Measurements from ENCODE around the gene RPP14. TPM values are rescaled to one million over a fixed set of nuclear protein-coding genes. Genes with fewer than 3 reads are reported as not detected.

RPP14 gene
- total RNA-seq, 1 experiment from 2014 or later, result 22.4 TPM

GRCh38 chr3:58292866-58293265, 13.2 kb upstream of the RPP14 start:
- RAD21 ChIA-PET (ENCODE audit: low non-redundant PET in 1 of 2, low total read pairs in 2 of 2, uncharacterized antibody in 2 of 2, unreplicated experiment in 2 of 2), result no interaction called here
- no peak for TF ChIP-seq RAD21 (IDR thresholded peaks at IDR 0.05; ENCODE audit: low read depth)
- no peak for TF ChIP-seq CEBPB (IDR thresholded peaks at IDR 0.05; ENCODE audit: low read depth)
- TF ChIP-seq MAX (IDR thresholded peaks at IDR 0.05), result no peak
- no peak for TF ChIP-seq SIN3A (IDR thresholded peaks at IDR 0.05; ENCODE audit: low read depth)
- TF ChIP-seq POLR2A (IDR thresholded peaks at IDR 0.05; ENCODE audit: borderline replicate concordance, extremely low read depth, insufficient read depth, insufficient read length), result no peak
- H3K4me2 ChIP-seq (ENCODE audit: low read length), result no peak overlapping the region

GRCh38 chr3:58293516-58293915, 12.5 kb upstream of the RPP14 start:
- Histone ChIP-seq H3K4me3 (replicated peaks in 1 of 2; ENCODE audit: low read depth in 1 of 2, low read length in 2 of 2) (no peak overlapping the region), H4K20me1 (ENCODE audit: insufficient read depth) (no peaks in the 10 kb centered on the region), H3K27me3 (ENCODE audit: insufficient read depth, low read length) (no peaks in the 10 kb centered on the region), H3K27ac (ENCODE audit: low read depth, low read length) (no peak overlapping the region), H3K9me3 (ENCODE audit: control insufficient read depth in 1 of 2, insufficient read depth in 1 of 2, low read depth in 1 of 2, low read length in 2 of 2) (no peaks in the 10 kb centered on the region), H3K9me2 (ENCODE audit: insufficient read depth) (no peaks in the 10 kb centered on the region), H3K9ac (ENCODE audit: low read length) (no peak overlapping the region), H3K4me2 (ENCODE audit: low read length) (no peak overlapping the region), H2AFZ (ENCODE audit: low read depth, low read length, poor library complexity, severe bottlenecking) (no peak overlapping the region), H3K4me1 (ENCODE audit: control insufficient read depth in 1 of 2, insufficient read depth in 2 of 2, low read length in 2 of 2) (no peaks in the 10 kb centered on the region), H3K36me3 (ENCODE audit: control insufficient read depth in 1 of 2, insufficient read depth in 2 of 2, low read length in 2 of 2) (no peaks in the 10 kb centered on the region), H3K79me2 (ENCODE audit: insufficient read depth, low read length) (no peaks in the 10 kb centered on the region)
- TF ChIP-seq EZH2phosphoT487 (IDR thresholded peaks at IDR 0.05; ENCODE audit: borderline replicate concordance), result no peak
- TF ChIP-seq ZFX (IDR thresholded peaks at IDR 0.05), result no peak
- TF ChIP-seq MAX (IDR thresholded peaks at IDR 0.05), result no peak
- no peak for TF ChIP-seq ZBTB33 (IDR thresholded peaks at IDR 0.05; ENCODE audit: extremely low read depth, insufficient replicate concordance, low read length)
- TF ChIP-seq SRF (IDR thresholded peaks at IDR 0.05; ENCODE audit: low read depth), result no peak
- ChIA-PET CTCF (interaction anchor here (2.2 kb wide), 1 partner anchor 13 kb away, joined by 8 read pairs; the partner anchor contains the start of genes HTD2 and RPP14), POLR2A (no interaction called here), RAD21 (ENCODE audit: low non-redundant PET in 1 of 2, low total read pairs in 2 of 2, uncharacterized antibody in 2 of 2, unreplicated experiment in 2 of 2) (no interaction called here)
- no peak for DNase-seq (ENCODE audit: low read depth, low spot score)
- intact Hi-C loops (cut with micrococcal nuclease), result no loop called here
- ATAC-seq, result no peak
- no TSS peak for BruUV-seq (replicated peaks)

More at GRCh38 chr3:58292866-58293265, 13.2 kb upstream of the RPP14 start:
- no peak overlapping the region for H3K9ac ChIP-seq (ENCODE audit: low read length)
- H2AFZ ChIP-seq (ENCODE audit: low read depth, low read length, poor library complexity, severe bottlenecking), result no peak overlapping the region
- no peaks in the 10 kb centered on the region for H3K4me1 ChIP-seq (ENCODE audit: control insufficient read depth in 1 of 2, insufficient read depth in 2 of 2, low read length in 2 of 2)
- no peaks in the 10 kb centered on the region for H3K36me3 ChIP-seq (ENCODE audit: control insufficient read depth in 1 of 2, insufficient read depth in 2 of 2, low read length in 2 of 2)
- H4K20me1 ChIP-seq (ENCODE audit: insufficient read depth), result no peaks in the 10 kb centered on the region
- CTCF ChIA-PET, result interaction anchor here (2.2 kb wide), 1 partner anchor 13 kb away, joined by 8 read pairs; the partner anchor contains the start of genes HTD2 and RPP14
- H3K27me3 ChIP-seq (ENCODE audit: insufficient read depth, low read length), result no peaks in the 10 kb centered on the region
- H3K9me2 ChIP-seq (ENCODE audit: insufficient read depth), result no peaks in the 10 kb centered on the region
- no TSS peak for BruUV-seq (replicated peaks)
- no peak overlapping the region for H3K27ac ChIP-seq (ENCODE audit: low read depth, low read length)
- H3K4me3 ChIP-seq (replicated peaks in 1 of 2; ENCODE audit: low read depth in 1 of 2, low read length in 2 of 2), result no peak overlapping the region
- intact Hi-C loops (cut with micrococcal nuclease), result no loop called here
- no peak for ATAC-seq
- DNase-seq (ENCODE audit: low read depth, low spot score), result no peak
- H3K9me3 ChIP-seq (ENCODE audit: control insufficient read depth in 1 of 2, insufficient read depth in 1 of 2, low read depth in 1 of 2, low read length in 2 of 2), result no peaks in the 10 kb centered on the region
- POLR2A ChIA-PET, result no interaction called here
- H3K79me2 ChIP-seq (ENCODE audit: insufficient read depth, low read length), result no peaks in the 10 kb centered on the region

Data from HCT116 (cell line).